Ammon's horn (tissue), 1 donor: ENCODE data around the gene ROR1.

Source experiments
- DNase-seq: peaks from one replicate; pipeline ENCODE4 v3.0.0-alpha.2; 2016; ENCODE audit warnings: low spot score

The ROR1 gene

GRCh38 chr1:63912643-63913042, 138.8 kb downstream of the ROR1 start:
- no peak for DNase-seq

- DNase-seq = no peak
Observed at GRCh38 chr1:63913533-63913932, 139.7 kb downstream of the ROR1 start.

- DNase-seq = no peak
Observed at GRCh38 chr1:63914241-63914640, 140.4 kb downstream of the ROR1 start.

GRCh38 chr1:63914706-63915105, 140.9 kb downstream of the ROR1 start:
- DNase-seq = no peak

GRCh38 chr1:63915121-63915520, 141.3 kb downstream of the ROR1 start:
- DNase-seq = no peak

- DNase-seq = no peak
Observed at GRCh38 chr1:63916485-63917360, 142.9 kb downstream of the ROR1 start.

- DNase-seq = no peak
Observed at GRCh38 chr1:63917571-63918417, 144.0 kb downstream of the ROR1 start.

- DNase-seq = no peak
Observed at GRCh38 chr1:63918418-63918945, 144.7 kb downstream of the ROR1 start.

GRCh38 chr1:63920154-63921117, 146.6 kb downstream of the ROR1 start:
- no peak for DNase-seq

GRCh38 chr1:63921359-63921758, 147.5 kb downstream of the ROR1 start:
- DNase-seq = no peak

GRCh38 chr1:63921802-63922201, 148.0 kb downstream of the ROR1 start:
- DNase-seq = no peak

GRCh38 chr1:63922848-63923247, 149.0 kb downstream of the ROR1 start:
- no peak for DNase-seq

- DNase-seq = no peak
Observed at GRCh38 chr1:63923302-63923701, 149.5 kb downstream of the ROR1 start.

GRCh38 chr1:63924600-63924999, 150.8 kb downstream of the ROR1 start:
- no peak for DNase-seq

GRCh38 chr1:63928186-63929105, 154.6 kb downstream of the ROR1 start:
- no peak for DNase-seq

GRCh38 chr1:63929106-63929478, 155.3 kb downstream of the ROR1 start:
- no peak for DNase-seq

- DNase-seq = no peak
Observed at GRCh38 chr1:63931468-63931867, 157.7 kb downstream of the ROR1 start.

- no peak for DNase-seq
Observed at GRCh38 chr1:63934697-63935096, 160.9 kb downstream of the ROR1 start.

GRCh38 chr1:63935143-63935542, 161.3 kb downstream of the ROR1 start:
- DNase-seq = peak; percentile 20

- no peak for DNase-seq
Observed at GRCh38 chr1:63935553-63935952, 161.7 kb downstream of the ROR1 start.

GRCh38 chr1:63936276-63936675, 162.5 kb downstream of the ROR1 start:
- no peak for DNase-seq
